HG02885 (cell line): ENCODE data around the gene SMC4.
"Not testable (repeated sequence)": the region's sequence is repeated elsewhere in the genome, so short reads cannot be mapped to it uniquely, and the experiment has no call there.

Source experiments
- ATAC-seq: cut with Tn5 transposase; IDR thresholded peaks from one replicate; pipeline ENCODE4 v1.9.1; 2021; ENCODE audit warnings: mild to moderate bottlenecking; ENCODE audit not compliant: unreplicated experiment, poor library complexity

The SMC4 gene

GRCh38 chr3:160437083-160437455 lies 37.6 kb downstream of the SMC4 start:
- ATAC-seq, result no peak

GRCh38 chr3:160440687-160441086 lies 41.2 kb downstream of the SMC4 start:
- ATAC-seq, result no peak

- ATAC-seq, result no peak
Observed at GRCh38 chr3:160444411-160444810, 45.0 kb downstream of the SMC4 start.

- no peak for ATAC-seq
Observed at GRCh38 chr3:160445854-160446253, 46.4 kb downstream of the SMC4 start.

- ATAC-seq, result no peak
Observed at GRCh38 chr3:160446522-160447056, 47.1 kb downstream of the SMC4 start.

- ATAC-seq, result no peak
Observed at GRCh38 chr3:160447544-160447943, 48.1 kb downstream of the SMC4 start.

GRCh38 chr3:160448845-160449635 lies 49.6 kb downstream of the SMC4 start:
- ATAC-seq, result peak; percentile 46

GRCh38 chr3:160449636-160450598 lies 50.5 kb downstream of the SMC4 start, which contains the start of gene TRIM59:
TRIM59 (minus strand) TSS chr3:160449786; CDS start chr3:160439183, 10,603 bp downstream.
- peak; percentile 92 for ATAC-seq

- ATAC-seq, result no peak
Observed at GRCh38 chr3:160450846-160451245, 51.4 kb downstream of the SMC4 start.

- no peak for ATAC-seq
Observed at GRCh38 chr3:160451602-160452001, 52.2 kb downstream of the SMC4 start.

GRCh38 chr3:160452251-160452650 lies 52.8 kb downstream of the SMC4 start:
- ATAC-seq, result not testable (repeated sequence)

- ATAC-seq, result no peak
Observed at GRCh38 chr3:160454995-160455394, 55.5 kb downstream of the SMC4 start.

GRCh38 chr3:160455846-160456245 lies 56.4 kb downstream of the SMC4 start:
- ATAC-seq, result no peak

GRCh38 chr3:160458151-160458550 lies 58.7 kb downstream of the SMC4 start:
- ATAC-seq, result no peak

GRCh38 chr3:160459450-160459970 lies 60.1 kb downstream of the SMC4 start:
- no peak for ATAC-seq

GRCh38 chr3:160460033-160460432 lies 60.6 kb downstream of the SMC4 start:
- no peak for ATAC-seq

GRCh38 chr3:160464321-160464720 lies 64.9 kb downstream of the SMC4 start:
- no peak for ATAC-seq

- no peak for ATAC-seq
Observed at GRCh38 chr3:160464971-160465370, 65.5 kb downstream of the SMC4 start.

GRCh38 chr3:160470181-160470580 lies 70.7 kb downstream of the SMC4 start:
- no peak for ATAC-seq

- ATAC-seq, result no peak
Observed at GRCh38 chr3:160471892-160472291, 72.4 kb downstream of the SMC4 start.

GRCh38 chr3:160472344-160472743 lies 72.9 kb downstream of the SMC4 start:
- peak; percentile 66 for ATAC-seq
